SK-N-SH (cell line): ENCODE data around the gene PIP4K2C. TPM values are rescaled to one million over a fixed set of nuclear protein-coding genes. Genes with fewer than 3 reads are reported as not detected.

Experiments
- CTCF ChIA-PET: fragments of 300-600, 350-600 bp; formaldehyde crosslinking; extraction: SDS; loops from one replicate; lab custom pipeline; 2021; lab: Yijun Ruan, JAX
- POLR2A ChIA-PET: fragments of 350-600 bp; sonication (Branson Sonifier 250); formaldehyde crosslinking; extraction: SDS; loops from one replicate; lab custom pipeline; 2020; ENCODE audit warnings: antibody characterized with exemption, inconsistent platforms; lab: Yijun Ruan, JAX
- DNase-seq: peaks from one replicate; pipeline ENCODE4 v3.0.0; 2012
- H2AFZ ChIP-seq: fragments of 200-600 bp; sonication (generic); 2 replicates; pipeline ENCODE4 v1.8.1; 2016; ENCODE audit warnings: antibody characterized with exemption, mild to moderate bottlenecking, low read depth
- H3F3A ChIP-seq: fragments of 200-600 bp; sonication (generic); replicated peaks from 2 replicates; pipeline ENCODE3; 2016; ENCODE audit warnings: antibody characterized with exemption, mild to moderate bottlenecking; ENCODE audit not compliant: insufficient read depth
- H3K27ac ChIP-seq, 2 experiments: fragments of 200-500 bp in 1 of 2; fragments of 200-600 bp in 1 of 2; sonication (Bioruptor generic) in 1 of 2; sonication (generic), shearing (Covaris generic) in 1 of 2; 2 replicates each; pipeline versions ENCODE4 v1.5.1 to v1.6.1; 2014 to 2016; ENCODE audit warnings: low read depth in 2 of 2, inconsistent platforms in 1 of 2, low read length in 1 of 2, mild to moderate bottlenecking in 1 of 2, mixed read lengths in 1 of 2
- H3K27me3 ChIP-seq: fragments of 200-600 bp; sonication (generic), shearing (Covaris generic); 2 replicates; pipeline ENCODE4 v1.6.1; 2016; ENCODE audit warnings: mixed run types; ENCODE audit not compliant: insufficient read depth
- H3K36me3 ChIP-seq, 2 experiments: fragments of 200-500 bp in 1 of 2; fragments of 200-600 bp in 1 of 2; sonication (Bioruptor generic) in 1 of 2; sonication (generic) in 1 of 2; replicated peaks in 1 of 2; 2 replicates each; pipeline versions ENCODE3 to v1.5.1; 2014 to 2016; ENCODE audit warnings: low read length in 1 of 2, mild to moderate bottlenecking in 1 of 2; ENCODE audit not compliant: insufficient read depth in 2 of 2, control insufficient read depth in 1 of 2
- H3K4me1 ChIP-seq, 2 experiments: fragments of 200-500 bp in 1 of 2; fragments of 200-600 bp in 1 of 2; sonication (Bioruptor generic) in 1 of 2; sonication (generic), shearing (Covaris generic) in 1 of 2; 2 replicates each; pipeline versions ENCODE4 v1.5.1 to v1.6.1; 2014 to 2016; ENCODE audit warnings: low read depth in 1 of 2, low read length in 1 of 2, mixed run types in 1 of 2; ENCODE audit not compliant: insufficient read depth in 2 of 2, control insufficient read depth in 1 of 2
- H3K4me2 ChIP-seq: fragments of 200-600 bp; sonication (generic), shearing (Covaris generic); 2 replicates; pipeline ENCODE4 v1.6.1; 2017; ENCODE audit warnings: mixed run types
- H3K4me3 ChIP-seq, 2 experiments: fragments of 200-500 bp in 1 of 2; fragments of 200-600 bp in 1 of 2; sonication (Bioruptor generic) in 1 of 2; sonication (generic), shearing (Covaris generic) in 1 of 2; 2 replicates each; pipeline versions ENCODE4 v1.5.1 to v1.8.1; 2014 to 2016; ENCODE audit warnings: low read depth in 2 of 2, inconsistent platforms in 1 of 2, low read length in 1 of 2, mild to moderate bottlenecking in 1 of 2, mixed read lengths in 1 of 2, moderate library complexity in 1 of 2
- H3K79me2 ChIP-seq: fragments of 200-600 bp; sonication (generic); 2 replicates; pipeline ENCODE4 v1.8.1; 2017; ENCODE audit warnings: mild to moderate bottlenecking; ENCODE audit not compliant: insufficient read depth
- H3K9ac ChIP-seq: fragments of 200-600 bp; sonication (generic); 2 replicates; pipeline ENCODE4 v1.6.1; 2017; ENCODE audit warnings: mixed run types
- H3K9me2 ChIP-seq: fragments of 200-600 bp; sonication (generic); 2 replicates; pipeline ENCODE4 v1.6.1; 2017; ENCODE audit warnings: mixed run types
- H3K9me3 ChIP-seq: fragments of 200-600 bp; sonication (generic); 2 replicates; pipeline ENCODE4 v1.6.1; 2017; ENCODE audit warnings: mixed run types, mild to moderate bottlenecking, moderate library complexity
- H4K20me1 ChIP-seq: fragments of 200-600 bp; sonication (generic); 2 replicates; pipeline ENCODE4 v1.6.1; 2017; ENCODE audit warnings: mild to moderate bottlenecking, mixed run types; ENCODE audit not compliant: insufficient read depth
- CTCF ChIP-seq: fragments of 200-600 bp; sonication (generic); IDR thresholded peaks from 2 replicates; pipeline ENCODE4 v1.6.1; 2017; ENCODE audit warnings: antibody characterized with exemption, mild to moderate bottlenecking, moderate library complexity
- EZH2phosphoT487 ChIP-seq: fragments of 200-600 bp; sonication (generic); IDR thresholded peaks from 2 replicates; pipeline ENCODE4 v1.6.1; 2017; ENCODE audit warnings: low read depth, mixed run types, mild to moderate bottlenecking, antibody characterized with exemption, moderate library complexity, borderline replicate concordance
- FOXM1 ChIP-seq: IDR thresholded peaks from 2 replicates; pipeline ENCODE4 v1.4.0; 2012; ENCODE audit warnings: low read depth, mild to moderate bottlenecking
- GABPA ChIP-seq: IDR thresholded peaks from 2 replicates; pipeline ENCODE4 v1.4.0; 2012; ENCODE audit warnings: low read depth, mild to moderate bottlenecking
- IRF3 ChIP-seq: fragments of 150-350 bp; IDR thresholded peaks from 2 replicates; pipeline ENCODE4 v1.6.1; 2016; ENCODE audit warnings: mild to moderate bottlenecking, low read depth, low read length
- MAX ChIP-seq: IDR thresholded peaks from 2 replicates; pipeline ENCODE4 v1.4.0; 2012; ENCODE audit warnings: low read depth
- MEF2A ChIP-seq: IDR thresholded peaks from 2 replicates; pipeline ENCODE4 v1.4.0; 2012; ENCODE audit warnings: low read depth, borderline replicate concordance
- NFIC ChIP-seq: IDR thresholded peaks from 2 replicates; pipeline ENCODE4 v1.4.0; 2012; ENCODE audit warnings: borderline replicate concordance
- NRF1 ChIP-seq: IDR thresholded peaks from 2 replicates; pipeline ENCODE4 v1.6.1; 2012; ENCODE audit warnings: low read depth, mild to moderate bottlenecking, low read length
- PBX3 ChIP-seq: IDR thresholded peaks from 2 replicates; pipeline ENCODE4; 2012
- RFX5 ChIP-seq: IDR thresholded peaks from 2 replicates; pipeline ENCODE4 v1.6.1; 2012; ENCODE audit warnings: mild to moderate bottlenecking, improper control_type of control experiment, low read length
- SIN3A ChIP-seq: IDR thresholded peaks from 2 replicates; pipeline ENCODE4 v1.6.1; 2012; ENCODE audit warnings: low read depth, mild to moderate bottlenecking, low read length, moderate library complexity, borderline replicate concordance
- SMC3 ChIP-seq: IDR thresholded peaks from 2 replicates; pipeline ENCODE4 v1.6.1; 2012; ENCODE audit warnings: low read depth, low read length, improper control_type of control experiment
- TEAD4 ChIP-seq: IDR thresholded peaks from 2 replicates; pipeline ENCODE4 v1.4.0; 2012; ENCODE audit warnings: mild to moderate bottlenecking, borderline replicate concordance; ENCODE audit not compliant: insufficient read depth
- USF1 ChIP-seq: IDR thresholded peaks from 2 replicates; pipeline ENCODE4 v1.4.0; 2012; ENCODE audit warnings: low read depth, borderline replicate concordance
- USF2 ChIP-seq: fragments of 150-350 bp; IDR thresholded peaks from 2 replicates; pipeline ENCODE4 v1.6.1; 2017; ENCODE audit warnings: antibody characterized with exemption, low read length, low read depth, borderline replicate concordance
- ZBTB33 ChIP-seq: IDR thresholded peaks from 2 replicates; pipeline ENCODE4 v1.4.0; 2012; ENCODE audit warnings: low read depth, borderline replicate concordance
- WGBS: methylation state at CpG from one replicate; pipeline ENCODE4 v1.1.6; 2017; ENCODE audit warnings: low lambda C conversion rate; 5-methylcytosine and 5-hydroxymethylcytosine counted together
- polyA plus RNA-seq, 3 experiments: library from polyadenylated mRNA; depleted of rRNA; stranded (reverse); fragments of >200 nt; gene quantifications; 2 replicates each; pipeline ENCODE4 v1.2.3, GENCODE V29; 2012

Gene PIP4K2C
- polyA plus RNA-seq, 1 of the 3 experiments (the other 2 are of a cell fraction) = 34.2 TPM

GRCh38 chr12:57548013-57548315, 43.0 kb upstream of the PIP4K2C start:
- H3F3A ChIP-seq = peaks cover 17% of the 10 kb centered on the region
- TF ChIP-seq EZH2phosphoT487 (no peak), NRF1 (no peak), PBX3 (no peak), USF2 (no peak), FOXM1 (no peak), MAX (no peak), NFIC (no peak), CTCF (no peak), MEF2A (no peak), SIN3A (no peak), GABPA (no peak), SMC3 (no peak)
- ChIA-PET POLR2A (no interaction called here), CTCF (no interaction called here)
- peak overlapping the region; percentile 93; the same call in 1 of the 2 replicates for H2AFZ ChIP-seq
- DNase-seq = no peak
- no peak overlapping the region for H3K4me3 ChIP-seq
- H3K9ac ChIP-seq = no peak overlapping the region
- peaks cover 20 to 34% of the 10 kb centered on the region in 2 experiments for H3K4me1 ChIP-seq
- no peak overlapping the region for H3K27ac ChIP-seq
- H3K4me2 ChIP-seq = no peak overlapping the region
- WGBS = 99% methylated on average over 2 of the region's 2 CpGs
- H4K20me1 ChIP-seq = peaks cover 13% of the 10 kb centered on the region
- no peaks in the 10 kb centered on the region for H3K9me2 ChIP-seq
- H3K36me3 ChIP-seq = peaks cover 6 to 12% of the 10 kb centered on the region in 2 experiments
- no peaks in the 10 kb centered on the region for H3K9me3 ChIP-seq
- H3K79me2 ChIP-seq = peaks cover 60% of the 10 kb centered on the region
- no peaks in the 10 kb centered on the region for H3K27me3 ChIP-seq

- Histone ChIP-seq H3K27me3 (no peaks in the 10 kb centered on the region), H3K9me3 (no peaks in the 10 kb centered on the region), H3K4me3 (no peak overlapping the region), H3K4me2 (no peak overlapping the region), H3K79me2 (peaks cover 59% of the 10 kb centered on the region), H3K9me2 (no peaks in the 10 kb centered on the region), H2AFZ (no peak overlapping the region), H3K9ac (no peak overlapping the region), H4K20me1 (peaks cover 10% of the 10 kb centered on the region), H3K4me1 (peaks cover 20 to 40% of the 10 kb centered on the region in 2 experiments), H3K36me3 (peaks cover 8 to 12% of the 10 kb centered on the region in 2 experiments), H3F3A (peaks cover 17% of the 10 kb centered on the region), H3K27ac (no peak overlapping the region)
- ChIA-PET CTCF (no interaction called here), POLR2A (no interaction called here)
- no peak for DNase-seq
- WGBS = 54% methylated on average over 2 of the region's 2 CpGs
- TF ChIP-seq RFX5 = no peak
- no peak for TF ChIP-seq USF1
- TF ChIP-seq GABPA = no peak
- TF ChIP-seq ZBTB33 = no peak
- TF ChIP-seq USF2 = no peak
- TF ChIP-seq MAX = no peak
- TF ChIP-seq IRF3 = no peak
- no peak for TF ChIP-seq SIN3A
- TF ChIP-seq FOXM1 = no peak
- no peak for TF ChIP-seq TEAD4
- no peak for TF ChIP-seq NRF1
- TF ChIP-seq SMC3 = no peak
Observed at GRCh38 chr12:57548488-57548887, 42.5 kb upstream of the PIP4K2C start.
